HepG2 (cell line): ENCODE data around the gene EHBP1. TPM values are rescaled to one million over a fixed set of nuclear protein-coding genes. Genes with fewer than 3 reads are reported as not detected.

Source experiments
- ATAD3A ChIP-seq: sonication (generic); formaldehyde crosslinking; IDR thresholded peaks from 2 replicates; pipeline ENCODE4 v1.4.0; 2020; ENCODE audit warnings: missing genetic modification reagents
- DZIP1 ChIP-seq: sonication (generic); formaldehyde crosslinking; IDR thresholded peaks from 2 replicates; pipeline ENCODE4 v1.5.0; 2020; ENCODE audit warnings: mild to moderate bottlenecking, missing genetic modification reagents
- EP300 ChIP-seq, 3 experiments: sonication (generic) in 1 of 3; formaldehyde crosslinking in 1 of 3; IDR thresholded peaks; 2 replicates each; pipeline versions ENCODE4 v1.5.1 to v1.6.1; 2011 to 2020; ENCODE audit warnings: low read depth in 2 of 3, low read length in 2 of 3, borderline replicate concordance in 1 of 3, improper control_type of control experiment in 1 of 3, mild to moderate bottlenecking in 1 of 3, missing genetic modification reagents in 1 of 3, moderate library complexity in 1 of 3
- GABPB1 ChIP-seq: IDR thresholded peaks from 2 replicates; pipeline ENCODE4 v1.6.1; 2016; ENCODE audit warnings: mild to moderate bottlenecking, missing genetic modification reagents, moderate library complexity, missing compliant biosample characterization
- NR2C2 ChIP-seq: sonication (generic); formaldehyde crosslinking; IDR thresholded peaks from 2 replicates; pipeline ENCODE4 v1.4.0; 2020; ENCODE audit warnings: missing genetic modification reagents, mild to moderate bottlenecking, moderate library complexity, borderline replicate concordance
- TAF15 ChIP-seq: fragments of 200-400 bp; formaldehyde crosslinking; IDR thresholded peaks from one replicate; pipeline ENCODE4 v1.6.1; 2018; ENCODE audit warnings: mild to moderate bottlenecking, low read depth, low read length; ENCODE audit not compliant: poor library complexity, severe bottlenecking
- TFAP4 ChIP-seq: sonication (generic); IDR thresholded peaks from 2 replicates; pipeline ENCODE4 v1.6.1; 2016; ENCODE audit warnings: low read depth, borderline replicate concordance
- ZBTB34 ChIP-seq: sonication (generic); formaldehyde crosslinking; IDR thresholded peaks from 2 replicates; pipeline ENCODE4 v1.8.0; 2022; ENCODE audit warnings: mild to moderate bottlenecking, missing genetic modification reagents
- ZFP82 ChIP-seq: sonication (generic); formaldehyde crosslinking; IDR thresholded peaks from 2 replicates; pipeline ENCODE4 v1.5.1; 2020; ENCODE audit warnings: mild to moderate bottlenecking, missing genetic modification reagents, borderline replicate concordance
- ZNF646 ChIP-seq: sonication (generic); formaldehyde crosslinking; IDR thresholded peaks from 2 replicates; pipeline ENCODE4 v1.9.0; 2021; ENCODE audit warnings: mild to moderate bottlenecking, missing genetic modification reagents
- ZNF784 ChIP-seq: sonication (generic); formaldehyde crosslinking; IDR thresholded peaks from 2 replicates; pipeline ENCODE4 v1.5.1; 2020; ENCODE audit warnings: missing genetic modification reagents, mild to moderate bottlenecking, borderline replicate concordance
- polyA plus RNA-seq, 8 experiments: library from polyadenylated mRNA; depleted of rRNA in 3 of 8; stranded (reverse) in 7 of 8; unstranded in 1 of 8; fragments of >200 nt; fragmentation: Illumina TruSeq in 4 of 8; extraction: Trizol in 4 of 8; gene quantifications; 2 replicates each; pipeline versions ENCODE4 v1.2.1 to v1.2.3, GENCODE V29; 2011 to 2016; ENCODE audit warnings: low read depth in 4 of 8, missing spikeins in 1 of 8, mixed read lengths in 1 of 8; ENCODE audit not compliant: insufficient read depth in 1 of 8
- total RNA-seq, 5 experiments: library from RNA; depleted of rRNA; stranded (reverse); fragments of >200 nt; fragmentation: Illumina TruSeq; extraction: Trizol; gene quantifications; 2 replicates each; pipeline ENCODE4 v1.2.3, GENCODE V29; 2016; ENCODE audit warnings: low read depth in 1 of 5

EHBP1 gene
- total and polyA plus RNA-seq, 2 of the 13 experiments (the other 11 are each of a cell fraction or from before 2014, with no cell fraction given) = 93.5 to 146 TPM

- TF ChIP-seq ZBTB34 (CRISPR knock-in tag) (no peak; the same call in 1 of the 2 replicates), DZIP1 (CRISPR knock-in tag) (peak; percentile 57; the same call in 1 of the 2 replicates), TAF15 (no peak), TFAP4 (peak; percentile 72), ZNF784 (CRISPR knock-in tag) (no peak), GABPB1 (peak; percentile 81), ZNF646 (CRISPR knock-in tag) (no peak), NR2C2 (peak; percentile 50), ZFP82 (CRISPR knock-in tag) (0 out of 2 replicates have a peak, but pooled peaks have one; percentile 73), ATAD3A (CRISPR knock-in tag) (no peak), EP300 (IDR thresholded peaks at IDR 0.05; ENCODE audit: low read depth in 2 of 2, low read length in 2 of 2) (peak in 1 of 2 experiments; percentile 7; a peak in 2 of 4 replicates), EP300 (CRISPR knock-in tag; IDR thresholded peaks at IDR 0.05; ENCODE audit: borderline replicate concordance) (no peak)
Measured at GRCh38 chr2:62705007-62705829, at the start of gene EHBP1 (continued).
